ENCODE results near the gene MACROD2.

The MACROD2 gene

GRCh38 chr20:15446373-15446772 is 1451.1 kb downstream of the MACROD2 start:
- no peak for TF ChIP-seq CTCF (IDR thresholded peaks at IDR 0.05; ENCODE audit: borderline replicate concordance, insufficient read depth, low read depth, low read length)

GRCh38 chr20:15447549-15447948 is 1452.2 kb downstream of the MACROD2 start:
- no peak overlapping the region for H3K4me3 ChIP-seq (ENCODE audit: low read depth, low read length)
- TF ChIP-seq CTCF (IDR thresholded peaks at IDR 0.05; ENCODE audit: borderline replicate concordance, insufficient read depth, low read depth, low read length) = no peak

More at GRCh38 chr20:15446373-15446772, 1451.1 kb downstream of the MACROD2 start:
- no peak overlapping the region for H3K4me3 ChIP-seq (ENCODE audit: low read depth, low read length)

- H3K4me3 ChIP-seq (ENCODE audit: low read depth, low read length) = no peak overlapping the region
- TF ChIP-seq CTCF (IDR thresholded peaks at IDR 0.05; ENCODE audit: borderline replicate concordance, insufficient read depth, low read depth, low read length) = no peak
Observed at GRCh38 chr20:15449061-15449460, 1453.7 kb downstream of the MACROD2 start.

GRCh38 chr20:15451241-15451640 is 1455.9 kb downstream of the MACROD2 start:
- no peak for TF ChIP-seq CTCF (IDR thresholded peaks at IDR 0.05; ENCODE audit: borderline replicate concordance, insufficient read depth, low read depth, low read length)
- no peak overlapping the region for H3K4me3 ChIP-seq (ENCODE audit: low read depth, low read length)

GRCh38 chr20:15455279-15455678 is 1460.0 kb downstream of the MACROD2 start:
- no peak for TF ChIP-seq CTCF (IDR thresholded peaks at IDR 0.05; ENCODE audit: borderline replicate concordance, insufficient read depth, low read depth, low read length)
- H3K4me3 ChIP-seq (ENCODE audit: low read depth, low read length) = no peak overlapping the region

- no peak overlapping the region for H3K4me3 ChIP-seq (ENCODE audit: low read depth, low read length)
- no peak for TF ChIP-seq CTCF (IDR thresholded peaks at IDR 0.05; ENCODE audit: borderline replicate concordance, insufficient read depth, low read depth, low read length)
Observed at GRCh38 chr20:15461938-15462337, 1466.6 kb downstream of the MACROD2 start.

GRCh38 chr20:15475483-15475882 is 1480.2 kb downstream of the MACROD2 start:
- TF ChIP-seq CTCF (IDR thresholded peaks at IDR 0.05; ENCODE audit: borderline replicate concordance, insufficient read depth, low read depth, low read length) = no peak
- H3K4me3 ChIP-seq (ENCODE audit: low read depth, low read length) = no peak overlapping the region

All from GM12875 (cell line).